Lung (tissue), 12 donors: Measurements from ENCODE around the gene ZDHHC11. TPM values are rescaled to one million over a fixed set of nuclear protein-coding genes. Genes with fewer than 3 reads are reported as not detected.

ENCODE experiments used
- ATAC-seq: fragments of 200-7000 bp; cut with Tn5 transposase; one replicate; pipeline ENCODE4 v1.9.1; 2020; ENCODE audit warnings: moderate number of reproducible peaks; ENCODE audit not compliant: insufficient read depth, low FRiP score
- DNase-seq, 3 donors: peaks; one replicate each; pipeline ENCODE4 v3.0.0-alpha.2; 2013 to 2017
- H3K27ac ChIP-seq, 2 donors: one replicate each; pipeline ENCODE4 v1.5.1; 2013; ENCODE audit warnings: mild to moderate bottlenecking in 2 of 2, moderate library complexity in 2 of 2, control low read depth in 1 of 2, inconsistent platforms in 1 of 2, low read depth in 1 of 2, low read length in 1 of 2
- H3K27me3 ChIP-seq, 3 donors: one replicate each; pipeline ENCODE4 v1.5.1; 2013; ENCODE audit warnings: low read length in 2 of 3; ENCODE audit not compliant: control insufficient read depth in 3 of 3, insufficient read depth in 3 of 3
- H3K36me3 ChIP-seq, 4 donors: one replicate each; pipeline ENCODE4 v1.5.1; 2013; ENCODE audit warnings: low read length in 4 of 4, mild to moderate bottlenecking in 1 of 4, moderate library complexity in 1 of 4; ENCODE audit not compliant: control insufficient read depth in 4 of 4, insufficient read depth in 4 of 4
- H3K4me1 ChIP-seq, 5 donors: one replicate each; pipeline ENCODE4 v1.5.1; 2013; ENCODE audit warnings: low read length in 5 of 5, mild to moderate bottlenecking in 2 of 5, moderate library complexity in 1 of 5; ENCODE audit not compliant: control insufficient read depth in 5 of 5, insufficient read depth in 5 of 5
- H3K4me3 ChIP-seq: one replicate; pipeline ENCODE4 v1.5.1; 2013; ENCODE audit warnings: mild to moderate bottlenecking, control low read depth, moderate library complexity
- H3K9ac ChIP-seq, 2 donors: one replicate each; pipeline ENCODE4 v1.5.1; 2013; ENCODE audit warnings: low read length in 2 of 2, control low read depth in 1 of 2; ENCODE audit not compliant: insufficient read depth in 1 of 2
- H3K9me3 ChIP-seq, 4 donors: one replicate each; pipeline ENCODE4 v1.5.1; 2013; ENCODE audit warnings: low read length in 3 of 4, mild to moderate bottlenecking in 1 of 4, moderate library complexity in 1 of 4; ENCODE audit not compliant: control insufficient read depth in 4 of 4, insufficient read depth in 3 of 4
- CTCF ChIP-seq: IDR thresholded peaks from 2 replicates; pipeline ENCODE4 v1.5.1; 2012; ENCODE audit warnings: mild to moderate bottlenecking; ENCODE audit errors: control extremely low read depth, extremely low read depth
- WGBS, 2 donors: extraction: QIAGEN DNeasy Blood & Tissue Kit; methylation state at CpG; one replicate each; pipeline ENCODE4 v1.1.7; 2013; 5-methylcytosine and 5-hydroxymethylcytosine counted together
- polyA plus RNA-seq, 2 donors: library from polyadenylated mRNA; stranded (reverse); fragments of 200-250 nt; gene quantifications; one replicate each; pipeline ENCODE4 v1.2.1, GENCODE V29; 2013
- total RNA-seq, 2 donors: library from RNA; depleted of rRNA in 1 of 2; stranded (reverse); fragments of >200 nt in 1 of 2; gene quantifications; one replicate each; pipeline ENCODE4 v1.2.1, GENCODE V29; 2014 to 2021
- donor health status: control.
- donor health status: control.
- donor health status: Bipolar disorder and iron deficiency.
- donor health status: healthy.
- donor health status: DM: yes; HTN: yes; CAD: no.

Gene ZDHHC11
- total and polyA plus RNA-seq, 4 donors = 6.8 to 110 (median 20.5) TPM

DNA sequence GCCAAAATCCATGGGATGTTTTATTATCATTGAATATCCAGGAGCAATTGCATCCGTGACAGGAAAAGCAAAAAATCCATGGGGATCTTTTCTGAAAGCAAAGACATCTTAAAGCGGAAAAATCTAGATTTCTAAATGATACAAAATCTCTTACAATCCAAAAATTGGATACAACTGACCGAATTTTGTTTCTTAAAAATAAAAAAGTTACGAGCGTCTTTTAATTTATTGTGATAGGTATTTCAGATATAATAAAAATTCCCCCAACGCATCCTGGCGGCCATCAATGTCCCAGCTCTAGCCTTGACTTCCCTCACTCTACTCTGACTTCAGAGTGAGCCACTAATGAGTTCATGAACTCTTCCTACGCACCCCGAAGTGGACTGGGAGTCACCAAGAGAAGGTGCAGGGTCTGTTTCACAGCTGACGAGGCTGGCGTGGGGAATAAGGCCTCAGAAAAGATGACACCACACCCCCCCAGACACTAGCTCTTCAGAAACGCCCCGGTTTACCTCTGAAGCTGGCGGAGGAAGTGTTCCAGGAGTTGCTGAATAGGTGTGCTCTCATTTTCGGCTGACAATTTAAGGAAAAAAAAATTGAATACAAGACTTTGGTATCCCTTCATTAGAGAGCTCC, 38.4 kb upstream of the ZDHHC11 start:
- WGBS, 2 donors = 88 to 97% methylated on average over 15 of the region's 15 CpGs
- no peak overlapping the region for H3K27ac ChIP-seq

GRCh38 chr5:888638-889035, 37.9 kb upstream of the ZDHHC11 start:
- WGBS, 2 donors = 95 to 97% methylated on average over 11 of the region's 11 CpGs
- Histone ChIP-seq H3K9ac (no peak overlapping the region), H3K27ac (no peak overlapping the region), H3K4me1 (peaks cover 0 to 19% (median 10%) of the 10 kb centered on the region in 5 donors), H3K27me3 (no peaks in the 10 kb centered on the region), H3K36me3 (peaks cover 29 to 54% (median 47%) of the 10 kb centered on the region in 4 donors), H3K4me3 (no peak overlapping the region), H3K9me3 (no peaks in the 10 kb centered on the region)
- no peak for DNase-seq
- no peak for TF ChIP-seq CTCF
- ATAC-seq = no peak

More for the DNA sequence above, 38.4 kb upstream of the ZDHHC11 start:
- H3K4me1 ChIP-seq = peaks cover 0 to 21% (median 10%) of the 10 kb centered on the region in 5 donors
- no peak for ATAC-seq
- H3K36me3 ChIP-seq = peaks cover 25 to 50% (median 46%) of the 10 kb centered on the region in 4 donors
- no peaks in the 10 kb centered on the region for H3K27me3 ChIP-seq
- no peaks in the 10 kb centered on the region for H3K9me3 ChIP-seq
- no peak for DNase-seq
- no peak overlapping the region for H3K9ac ChIP-seq
- TF ChIP-seq CTCF = no peak
- H3K4me3 ChIP-seq = no peak overlapping the region

DNA sequence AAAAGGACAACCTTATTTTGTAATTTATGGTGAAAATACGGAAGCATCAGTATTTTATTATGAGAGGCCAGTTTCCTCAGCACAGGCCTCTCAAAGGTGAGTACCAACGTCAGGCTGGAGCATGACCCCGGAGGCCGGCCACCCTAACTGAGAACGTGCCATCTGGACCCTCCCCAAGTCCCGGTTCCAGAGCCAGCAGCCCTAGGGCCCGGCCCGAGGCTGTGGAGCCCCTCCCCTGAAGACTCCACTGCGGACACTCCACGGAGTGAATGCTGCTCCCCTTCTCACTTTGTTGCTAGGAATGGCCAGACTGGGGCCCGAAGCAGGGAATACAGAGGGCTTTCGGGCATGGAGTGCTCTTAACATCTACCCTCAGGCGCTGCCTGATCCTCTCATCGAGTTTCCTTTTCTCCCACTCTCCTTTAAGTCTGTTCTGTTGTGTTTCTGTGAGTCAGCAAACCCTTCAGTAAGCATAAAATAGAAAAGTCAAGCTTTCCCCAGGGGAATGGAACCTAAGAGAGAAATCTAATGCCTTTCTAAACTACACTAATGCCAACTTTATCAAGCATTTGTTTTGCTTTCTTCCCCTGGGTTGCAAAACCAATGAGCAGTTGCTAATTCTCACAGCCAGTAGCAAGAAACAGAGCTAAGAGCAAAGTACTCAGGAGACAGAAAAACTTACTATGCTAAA, 37.3 kb upstream of the ZDHHC11 start:
- DNase-seq = no peak
- no peak overlapping the region for H3K27ac ChIP-seq

More for the DNA sequence above, 37.3 kb upstream of the ZDHHC11 start:
- H3K4me3 ChIP-seq = no peak overlapping the region
- WGBS, 2 donors = 90 to 95% methylated on average over 14 of the region's 14 CpGs
- H3K9me3 ChIP-seq = no peaks in the 10 kb centered on the region
- no peak overlapping the region for H3K9ac ChIP-seq
- no peak for TF ChIP-seq CTCF
- H3K27me3 ChIP-seq = no peaks in the 10 kb centered on the region
- H3K4me1 ChIP-seq = peaks cover 0 to 14% (median 6%) of the 10 kb centered on the region in 5 donors
- no peak for ATAC-seq
- H3K36me3 ChIP-seq = peaks cover 35 to 59% (median 51%) of the 10 kb centered on the region in 4 donors
